Neuronal stem cell (in vitro differentiated cells): ENCODE measurements around the gene ASCC3.
"Not testable (repeated sequence)": the region's sequence is repeated elsewhere in the genome, so short reads cannot be mapped to it uniquely, and the experiment has no call there.

ENCODE experiments used
- DNase-seq: peaks from one replicate; pipeline ENCODE4 v3.0.0-alpha.2; 2013; ENCODE audit warnings: low spot score
- H2AFZ ChIP-seq: one replicate; pipeline ENCODE4 v1.6.1; 2013; ENCODE audit warnings: mild to moderate bottlenecking, low read length, inconsistent platforms
- H2AK5ac ChIP-seq: 2 replicates; pipeline ENCODE4 v1.6.1; 2013; ENCODE audit warnings: low read depth, mild to moderate bottlenecking, inconsistent platforms, low read length, moderate library complexity, mixed read lengths
- H2BK120ac ChIP-seq: 2 replicates; pipeline ENCODE4 v1.6.1; 2013; ENCODE audit warnings: low read depth, mild to moderate bottlenecking, inconsistent platforms, low read length, moderate library complexity, mixed read lengths
- H2BK12ac ChIP-seq: one replicate; pipeline ENCODE4 v1.6.1; 2013; ENCODE audit warnings: low read length, inconsistent platforms
- H2BK15ac ChIP-seq: 2 replicates; pipeline ENCODE4 v1.6.1; 2013; ENCODE audit warnings: mild to moderate bottlenecking, low read length, inconsistent platforms, mixed read lengths
- H2BK5ac ChIP-seq: one replicate; pipeline ENCODE4 v1.6.1; 2013; ENCODE audit warnings: inconsistent platforms, mild to moderate bottlenecking, low read length, moderate library complexity
- H3K14ac ChIP-seq: one replicate; pipeline ENCODE4 v1.6.1; 2013; ENCODE audit warnings: low read length, inconsistent platforms
- H3K18ac ChIP-seq: 2 replicates; pipeline ENCODE4 v1.6.1; 2013; ENCODE audit warnings: low read length, inconsistent platforms
- H3K23ac ChIP-seq: 2 replicates; pipeline ENCODE4 v1.6.1; 2013; ENCODE audit warnings: low read depth, mild to moderate bottlenecking, mixed read lengths, low read length, inconsistent platforms; ENCODE audit not compliant: poor library complexity
- H3K27ac ChIP-seq: replicated peaks from 3 replicates; pipeline ENCODE4 v1.5.1; 2013; ENCODE audit warnings: low read length, inconsistent platforms
- H3K27me3 ChIP-seq, 3 experiments: 2 replicates each; pipeline ENCODE4 v1.6.1; 2013; ENCODE audit warnings: low read length in 3 of 3, mild to moderate bottlenecking in 2 of 3, inconsistent platforms in 1 of 3, low read depth in 1 of 3, mixed read lengths in 1 of 3, moderate library complexity in 1 of 3; ENCODE audit not compliant: control insufficient read depth in 3 of 3, insufficient read depth in 3 of 3
- H3K36me3 ChIP-seq, 2 donors: replicated peaks in 1 of 2; 2 replicates each; pipeline ENCODE4 v1.6.1; 2013; ENCODE audit warnings: low read length in 2 of 2; ENCODE audit not compliant: control insufficient read depth in 2 of 2, insufficient read depth in 2 of 2
- H3K4ac ChIP-seq: 2 replicates; pipeline ENCODE4 v1.6.1; 2013; ENCODE audit warnings: inconsistent platforms, mild to moderate bottlenecking, low read length, moderate library complexity
- H3K4me1 ChIP-seq, 2 donors: 1 replicate in 1 of 2; 2 replicates in 1 of 2; pipeline ENCODE4 v1.6.1; 2013; ENCODE audit warnings: low read length in 2 of 2, low read depth in 1 of 2; ENCODE audit not compliant: control insufficient read depth in 2 of 2, insufficient read depth in 1 of 2
- H3K4me2 ChIP-seq: one replicate; pipeline ENCODE4 v1.6.1; 2013; ENCODE audit warnings: mild to moderate bottlenecking, low read length, inconsistent platforms; ENCODE audit not compliant: insufficient read depth, poor library complexity, severe bottlenecking
- H3K4me3 ChIP-seq, 2 donors: 2 replicates each; pipeline ENCODE4 v1.5.1; 2013; ENCODE audit warnings: low read length in 2 of 2, mild to moderate bottlenecking in 2 of 2, inconsistent platforms in 1 of 2, moderate library complexity in 1 of 2
- H3K79me1 ChIP-seq: one replicate; pipeline ENCODE4 v1.6.1; 2013; ENCODE audit warnings: low read depth, mild to moderate bottlenecking, inconsistent platforms, low read length, moderate library complexity
- H3K9ac ChIP-seq: one replicate; pipeline ENCODE4 v1.6.1; 2013; ENCODE audit warnings: mild to moderate bottlenecking, low read depth, low read length, inconsistent platforms; ENCODE audit not compliant: poor library complexity
- H3K9me3 ChIP-seq, 2 donors: replicated peaks in 1 of 2; 2 replicates each; pipeline versions ENCODE3 to v1.6.1; 2013; ENCODE audit warnings: low read length in 2 of 2, mild to moderate bottlenecking in 2 of 2, inconsistent platforms in 1 of 2, low read depth in 1 of 2, mixed read lengths in 1 of 2, moderate library complexity in 1 of 2; ENCODE audit not compliant: control insufficient read depth in 2 of 2, insufficient read depth in 1 of 2
- H4K8ac ChIP-seq: one replicate; pipeline ENCODE4 v1.6.1; 2013; ENCODE audit warnings: low read depth, mild to moderate bottlenecking, inconsistent platforms, low read length, moderate library complexity
- H4K91ac ChIP-seq: one replicate; pipeline ENCODE4 v1.6.1; 2013; ENCODE audit warnings: low read length, low read depth, mild to moderate bottlenecking, inconsistent platforms; ENCODE audit not compliant: poor library complexity
- WGBS, 2 donors: extraction: QIAGEN DNeasy Blood & Tissue Kit; methylation state at CpG; one replicate each; pipeline ENCODE4 v1.1.7; 2013; ENCODE audit warnings: missing lambda C conversion rate in 2 of 2, mixed read lengths in 1 of 2; ENCODE audit not compliant: insufficient read length in 2 of 2, insufficient replicate concordance in 1 of 2; ENCODE audit errors: extremely low coverage in 2 of 2; 5-methylcytosine and 5-hydroxymethylcytosine counted together

The ASCC3 gene

GRCh38 chr6:100758386-100758785, 122.7 kb downstream of the ASCC3 start:
- H3K9ac ChIP-seq, H2AK5ac ChIP-seq, H4K91ac ChIP-seq, H2AFZ ChIP-seq, H3K4ac ChIP-seq, H3K23ac ChIP-seq, H3K27ac ChIP-seq, H3K18ac ChIP-seq, H4K8ac ChIP-seq, H3K4me3 ChIP-seq, H2BK12ac ChIP-seq, H3K79me1 ChIP-seq, H3K4me2 ChIP-seq, H3K27me3 ChIP-seq, H3K4me1 ChIP-seq, H3K14ac ChIP-seq, DNase-seq, H2BK15ac ChIP-seq, H2BK120ac ChIP-seq, H2BK5ac ChIP-seq: not testable (repeated sequence)
- Histone ChIP-seq H3K36me3 (peaks cover 0 to 86% of the 10 kb centered on the region in 2 donors), H3K9me3 (peaks cover 3 to 11% of the 10 kb centered on the region in 2 donors)
- WGBS, 2 donors: no CpG with 5 or more reads among the region's 1 CpG

DNA sequence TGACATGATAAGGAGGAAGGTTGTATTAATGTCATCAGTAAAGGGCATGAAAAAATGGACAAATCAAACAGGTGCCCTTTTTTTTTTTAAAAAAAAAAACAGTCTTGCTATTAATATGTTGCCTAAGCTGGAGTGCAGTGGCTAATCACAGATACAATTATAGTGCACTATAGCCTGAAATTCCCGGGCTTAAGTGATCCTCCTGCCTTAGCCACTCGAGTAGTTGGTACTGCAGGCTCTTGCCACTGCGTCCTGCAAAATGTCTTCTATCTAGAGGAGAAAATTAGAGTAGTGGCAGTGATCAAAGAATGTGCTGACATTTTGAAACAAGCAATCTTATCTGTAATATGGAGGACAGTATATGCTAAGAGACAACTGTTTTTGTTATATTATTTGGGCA, 127.7 kb downstream of the ASCC3 start:
- no peak overlapping the region for H4K8ac ChIP-seq
- no peak overlapping the region for H3K4me3 ChIP-seq
- H3K23ac ChIP-seq: no peak overlapping the region
- no peaks in the 10 kb centered on the region for H3K27me3 ChIP-seq
- no peak overlapping the region for H4K91ac ChIP-seq
- H3K79me1 ChIP-seq: no peaks in the 10 kb centered on the region
- no peak overlapping the region for H2BK12ac ChIP-seq
- no peak overlapping the region for H3K14ac ChIP-seq
- H2BK120ac ChIP-seq: no peak overlapping the region
- no CpG with 5 or more reads among the region's 3 CpGs for WGBS, 2 donors
- H3K4ac ChIP-seq: no peak overlapping the region
- no peak for DNase-seq
- H3K4me1 ChIP-seq: no peaks in the 10 kb centered on the region
- H3K27ac ChIP-seq: no peak overlapping the region
- no peak overlapping the region for H3K18ac ChIP-seq
- no peak overlapping the region for H2AFZ ChIP-seq
- H2AK5ac ChIP-seq: no peak overlapping the region
- H3K9me3 ChIP-seq: peaks cover 0 to 6% of the 10 kb centered on the region in 2 donors
- peaks cover 0 to 62% of the 10 kb centered on the region in 2 donors for H3K36me3 ChIP-seq
- no peak overlapping the region for H3K4me2 ChIP-seq
- H2BK15ac ChIP-seq: no peak overlapping the region
- no peak overlapping the region for H2BK5ac ChIP-seq
- H3K9ac ChIP-seq: no peak overlapping the region

GRCh38 chr6:100751590-100751989, 129.5 kb downstream of the ASCC3 start:
- Histone ChIP-seq H3K36me3 (peaks cover 0 to 50% of the 10 kb centered on the region in 2 donors), H4K91ac (no peak overlapping the region), H2BK15ac (no peak overlapping the region), H3K4ac (no peak overlapping the region), H3K4me1 (no peaks in the 10 kb centered on the region), H2AFZ (no peak overlapping the region), H4K8ac (no peak overlapping the region), H3K9me3 (peaks cover 0 to 6% of the 10 kb centered on the region in 2 donors), H2AK5ac (no peak overlapping the region), H3K4me2 (no peak overlapping the region), H3K18ac (no peak overlapping the region), H3K14ac (no peak overlapping the region), H3K9ac (no peak overlapping the region), H3K27ac (no peak overlapping the region), H2BK5ac (no peak overlapping the region), H3K79me1 (no peaks in the 10 kb centered on the region), H2BK12ac (no peak overlapping the region), H3K4me3 (no peak overlapping the region), H3K27me3 (no peaks in the 10 kb centered on the region), H3K23ac (no peak overlapping the region), H2BK120ac (no peak overlapping the region)
- DNase-seq: no peak
- no CpG with 5 or more reads among the region's 3 CpGs for WGBS, 2 donors

- no peaks in the 10 kb centered on the region for H3K27me3 ChIP-seq
- no peak overlapping the region for H3K23ac ChIP-seq
- H2BK5ac ChIP-seq: no peak overlapping the region
- no peak overlapping the region for H2BK15ac ChIP-seq
- DNase-seq: no peak
- H2AK5ac ChIP-seq: no peak overlapping the region
- no peak overlapping the region for H3K27ac ChIP-seq
- H3K14ac ChIP-seq: no peak overlapping the region
- no peak overlapping the region for H3K4me2 ChIP-seq
- H3K9ac ChIP-seq: no peak overlapping the region
- H3K36me3 ChIP-seq: peaks cover 11 to 33% of the 10 kb centered on the region in 2 donors
- H4K8ac ChIP-seq: no peak overlapping the region
- no peaks in the 10 kb centered on the region for H3K79me1 ChIP-seq
- H3K4ac ChIP-seq: no peak overlapping the region
- H3K4me1 ChIP-seq: no peaks in the 10 kb centered on the region
- WGBS, 2 donors: no CpG with 5 or more reads among the region's 5 CpGs
- H3K18ac ChIP-seq: no peak overlapping the region
- no peak overlapping the region for H2AFZ ChIP-seq
- no peak overlapping the region for H4K91ac ChIP-seq
- peaks cover 3 to 22% of the 10 kb centered on the region in 2 donors for H3K9me3 ChIP-seq
- H3K4me3 ChIP-seq: no peak overlapping the region
- no peak overlapping the region for H2BK120ac ChIP-seq
- H2BK12ac ChIP-seq: no peak overlapping the region
Observed at GRCh38 chr6:100745419-100746041, 135.6 kb downstream of the ASCC3 start.
